Measurements from ENCODE around the gene ECM1. TPM values are rescaled to one million over a fixed set of nuclear protein-coding genes. Genes with fewer than 3 reads are reported as not detected.

The ECM1 gene
- total RNA-seq, 2 experiments from 2014 or later = 2.0 to 3.8 TPM

DNA sequence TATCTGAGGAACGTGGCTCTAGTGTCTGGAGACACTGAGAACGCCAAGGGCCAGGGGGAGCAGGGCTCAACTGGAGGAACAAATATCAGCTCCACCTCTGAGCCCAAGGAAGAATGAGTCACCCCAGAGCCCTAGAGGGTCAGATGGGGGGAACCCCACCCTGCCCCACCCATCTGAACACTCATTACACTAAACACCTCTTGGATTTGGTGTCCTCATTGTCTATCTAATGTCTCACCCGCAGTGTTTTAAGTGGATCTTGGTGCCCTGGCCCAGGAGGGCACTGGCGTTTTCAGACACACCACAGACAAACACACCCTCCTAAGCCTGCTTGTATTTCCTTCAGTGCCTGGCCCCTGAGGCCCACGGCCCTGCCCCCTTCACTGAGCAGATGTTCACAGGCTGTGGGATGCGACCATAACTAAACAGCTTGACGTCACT lies 5.5 kb downstream of the ECM1 start:
- H2AFZ ChIP-seq (ENCODE audit: low read length) = no peak overlapping the region
- no peak overlapping the region for H3K4me2 ChIP-seq (ENCODE audit: low read length)
- TF ChIP-seq, protein P1, sequence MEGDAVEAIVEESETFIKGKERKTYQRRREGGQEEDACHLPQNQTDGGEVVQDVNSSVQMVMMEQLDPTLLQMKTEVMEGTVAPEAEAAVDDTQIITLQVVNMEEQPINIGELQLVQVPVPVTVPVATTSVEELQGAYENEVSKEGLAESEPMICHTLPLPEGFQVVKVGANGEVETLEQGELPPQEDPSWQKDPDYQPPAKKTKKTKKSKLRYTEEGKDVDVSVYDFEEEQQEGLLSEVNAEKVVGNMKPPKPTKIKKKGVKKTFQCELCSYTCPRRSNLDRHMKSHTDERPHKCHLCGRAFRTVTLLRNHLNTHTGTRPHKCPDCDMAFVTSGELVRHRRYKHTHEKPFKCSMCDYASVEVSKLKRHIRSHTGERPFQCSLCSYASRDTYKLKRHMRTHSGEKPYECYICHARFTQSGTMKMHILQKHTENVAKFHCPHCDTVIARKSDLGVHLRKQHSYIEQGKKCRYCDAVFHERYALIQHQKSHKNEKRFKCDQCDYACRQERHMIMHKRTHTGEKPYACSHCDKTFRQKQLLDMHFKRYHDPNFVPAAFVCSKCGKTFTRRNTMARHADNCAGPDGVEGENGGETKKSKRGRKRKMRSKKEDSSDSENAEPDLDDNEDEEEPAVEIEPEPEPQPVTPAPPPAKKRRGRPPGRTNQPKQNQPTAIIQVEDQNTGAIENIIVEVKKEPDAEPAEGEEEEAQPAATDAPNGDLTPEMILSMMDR (conservative IDR thresholded peaks at IDR 0.05; ENCODE audit: low read length) = no peak
- TF ChIP-seq EZH2phosphoT487 (IDR thresholded peaks at IDR 0.05; ENCODE audit: borderline replicate concordance, low read depth, low read length) = no peak
- no peak overlapping the region for H3K4me3 ChIP-seq (ENCODE audit: low read depth, low read length, poor library complexity, severe bottlenecking)
- H3K9me3 ChIP-seq (ENCODE audit: low read length) = no peaks in the 10 kb centered on the region
- no peak for DNase-seq (ENCODE audit: low spot score)
- H3K79me2 ChIP-seq (ENCODE audit: insufficient read depth, low read depth, low read length) = no peaks in the 10 kb centered on the region
- no peaks in the 10 kb centered on the region for H3K9me2 ChIP-seq (ENCODE audit: insufficient read depth, low read length)
- no peak overlapping the region for H3K27ac ChIP-seq (ENCODE audit: low read depth, low read length, poor library complexity, severe bottlenecking)
- BruUV-seq (replicated peaks) = no TSS peak
- POLR2A ChIA-PET = no interaction called here
- H3K36me3 ChIP-seq (ENCODE audit: insufficient read depth, low read length) = no peaks in the 10 kb centered on the region
- peaks cover 34% of the 10 kb centered on the region for H3K4me1 ChIP-seq (ENCODE audit: insufficient read depth, low read length, poor library complexity, severe bottlenecking)
- CTCF ChIA-PET (ENCODE audit: unreplicated experiment) = no interaction called here
- intact Hi-C loops (cut with micrococcal nuclease; ENCODE audit: unreplicated experiment) = no loop called here
- no peaks in the 10 kb centered on the region for H4K20me1 ChIP-seq (ENCODE audit: insufficient read depth, low read length)

- H3K79me2 ChIP-seq (ENCODE audit: insufficient read depth, low read depth, low read length) = no peaks in the 10 kb centered on the region
- DNase-seq (ENCODE audit: low spot score) = no peak
- H3K36me3 ChIP-seq (ENCODE audit: insufficient read depth, low read length) = no peaks in the 10 kb centered on the region
- intact Hi-C loops (cut with micrococcal nuclease; ENCODE audit: unreplicated experiment) = no loop called here
- ChIA-PET POLR2A (no interaction called here), CTCF (ENCODE audit: unreplicated experiment) (no interaction called here)
- no peaks in the 10 kb centered on the region for H3K9me3 ChIP-seq (ENCODE audit: low read length)
- H2AFZ ChIP-seq (ENCODE audit: low read length) = no peak overlapping the region
- H3K4me3 ChIP-seq (ENCODE audit: low read depth, low read length, poor library complexity, severe bottlenecking) = no peak overlapping the region
- no peak overlapping the region for H3K4me2 ChIP-seq (ENCODE audit: low read length)
- no peak overlapping the region for H3K27ac ChIP-seq (ENCODE audit: low read depth, low read length, poor library complexity, severe bottlenecking)
- H3K4me1 ChIP-seq (ENCODE audit: insufficient read depth, low read length, poor library complexity, severe bottlenecking) = peaks cover 34% of the 10 kb centered on the region
- no TSS peak for BruUV-seq (replicated peaks)
- H3K9me2 ChIP-seq (ENCODE audit: insufficient read depth, low read length) = no peaks in the 10 kb centered on the region
- no peak for TF ChIP-seq EZH2phosphoT487 (IDR thresholded peaks at IDR 0.05; ENCODE audit: borderline replicate concordance, low read depth, low read length)
- H4K20me1 ChIP-seq (ENCODE audit: insufficient read depth, low read length) = no peaks in the 10 kb centered on the region
Observed at GRCh38 chr1:150514260-150514659, 6.4 kb downstream of the ECM1 start.

- DNase-seq (ENCODE audit: low spot score) = no peak
- H3K9me3 ChIP-seq (ENCODE audit: low read length) = no peaks in the 10 kb centered on the region
- no peak overlapping the region for H3K27ac ChIP-seq (ENCODE audit: low read depth, low read length, poor library complexity, severe bottlenecking)
- peak overlapping the region; percentile 76 for H3K4me2 ChIP-seq (ENCODE audit: low read length)
- BruUV-seq (replicated peaks) = no TSS peak
- H3K79me2 ChIP-seq (ENCODE audit: insufficient read depth, low read depth, low read length) = no peaks in the 10 kb centered on the region
- TF ChIP-seq, protein P1 (conservative IDR thresholded peaks at IDR 0.05; ENCODE audit: low read length) = no peak
- no peak for TF ChIP-seq EZH2phosphoT487 (IDR thresholded peaks at IDR 0.05; ENCODE audit: borderline replicate concordance, low read depth, low read length)
- peak overlapping the region; percentile 70 for H2AFZ ChIP-seq (ENCODE audit: low read length)
- no peaks in the 10 kb centered on the region for H4K20me1 ChIP-seq (ENCODE audit: insufficient read depth, low read length)
- no peaks in the 10 kb centered on the region for H3K9me2 ChIP-seq (ENCODE audit: insufficient read depth, low read length)
- ChIA-PET CTCF (ENCODE audit: unreplicated experiment) (interaction anchor here (1.2 kb wide), 1 partner anchor 11 kb away, joined by 4 read pairs; no protein-coding TSS in a partner anchor), POLR2A (interaction anchor here (0.8 to 2.2 kb wide), 3 partner anchors 21 to 29 kb away, joined by 3 to 8 read pairs (median 4); partner anchors contain the start of gene TARS2)
- peaks cover 34% of the 10 kb centered on the region for H3K4me1 ChIP-seq (ENCODE audit: insufficient read depth, low read length, poor library complexity, severe bottlenecking)
- H3K4me3 ChIP-seq (ENCODE audit: low read depth, low read length, poor library complexity, severe bottlenecking) = peak overlapping the region; percentile 65
- no peaks in the 10 kb centered on the region for H3K36me3 ChIP-seq (ENCODE audit: insufficient read depth, low read length)
- intact Hi-C loops (cut with micrococcal nuclease; ENCODE audit: unreplicated experiment) = no loop called here
Observed at GRCh38 chr1:150514913-150515327, 7.0 kb downstream of the ECM1 start.

All from OCI-LY7 (cell line).